ENCODE results near the gene C1orf167. TPM values are rescaled to one million over a fixed set of nuclear protein-coding genes. Genes with fewer than 3 reads are reported as not detected.

Gene C1orf167
- total RNA-seq, 1 experiment from 2014 or later, result 0.39 TPM

GRCh38 chr1:11746092-11746491 lies 15.9 kb upstream of the C1orf167 start:
- Histone ChIP-seq H3K4ac (ENCODE audit: low read depth, low read length) (no peak overlapping the region), H3T11ph (ENCODE audit: low read length) (no peak overlapping the region), H4K20me1 (ENCODE audit: control insufficient read depth, insufficient read depth, insufficient read length) (no peaks in the 10 kb centered on the region), H2BK20ac (ENCODE audit: low read depth, low read length, poor library complexity, severe bottlenecking) (no peak overlapping the region), H3K56ac (ENCODE audit: insufficient read length, low read depth, low read length) (no peak overlapping the region), H3K9me3 (ENCODE audit: control insufficient read depth, low read depth, low read length) (no peaks in the 10 kb centered on the region), H3K4me2 (ENCODE audit: insufficient read depth, insufficient read length, low read length) (no peak overlapping the region), H2AK5ac (ENCODE audit: insufficient read length, low read length) (no peak overlapping the region), H2BK5ac (ENCODE audit: insufficient read length, low read length) (no peak overlapping the region), H2AFZ (ENCODE audit: low read length) (no peak overlapping the region), H3K18ac (ENCODE audit: insufficient read length, low read depth, low read length) (no peak overlapping the region), H3K23ac (ENCODE audit: insufficient read length, low read depth, low read length) (no peak overlapping the region), H4K5ac (ENCODE audit: insufficient read length, low read depth, low read length) (no peak overlapping the region), H3K23me2 (ENCODE audit: insufficient read length, low read depth, low read length, poor library complexity, severe bottlenecking) (no peaks in the 10 kb centered on the region), H2BK15ac (ENCODE audit: low read depth, low read length) (no peak overlapping the region), H3K79me1 (ENCODE audit: insufficient read depth, low read depth, low read length, poor library complexity, severe bottlenecking) (no peaks in the 10 kb centered on the region), H4K91ac (ENCODE audit: insufficient read length, low read depth, low read length) (no peak overlapping the region), H3K27ac (ENCODE audit: insufficient read length, low read depth, low read length) (no peak overlapping the region), H2BK12ac (ENCODE audit: insufficient read length, low read depth, low read length) (no peak overlapping the region), H3K4me1 (ENCODE audit: insufficient read depth, low read length) (no peaks in the 10 kb centered on the region), H3K79me2 (ENCODE audit: insufficient read depth, low read length) (no peaks in the 10 kb centered on the region), H3K14ac (ENCODE audit: insufficient read depth, low read length) (no peak overlapping the region), H4K8ac (replicated peaks; ENCODE audit: insufficient read length, low read depth, low read length) (no peak overlapping the region), H3K27me3 (ENCODE audit: insufficient read depth, low read length) (no peaks in the 10 kb centered on the region), H3K9ac (ENCODE audit: extremely low read depth, insufficient read length, low read length) (no peak overlapping the region), H2BK120ac (ENCODE audit: low read depth, low read length, poor library complexity, severe bottlenecking) (no peak overlapping the region)
- DNase-seq, result no peak
- peaks cover 9 to 43% (median 37%) of the 10 kb centered on the region in 3 experiments; a peak in 6 of 7 replicates for H3K36me3 Mint-ChIP-seq (ENCODE audit: insufficient read depth in 1 of 3, low read depth in 3 of 3)
- peaks cover 4 to 13% of the 10 kb centered on the region in 2 experiments for H3K4me1 Mint-ChIP-seq
- H3K27me3 Mint-ChIP-seq (ENCODE audit: low read depth), result no peaks in the 10 kb centered on the region
- no peaks in the 10 kb centered on the region; a peak in 1 of 5 replicates for H3K9me3 Mint-ChIP-seq
- WGBS (ENCODE audit: extremely low coverage, insufficient read length, low lambda C conversion rate), result no CpG with 5 or more reads among the region's 6 CpGs
- H3K27ac Mint-ChIP-seq, result no peak overlapping the region
- TF ChIP-seq CTCF (conservative IDR thresholded peaks at IDR 0.05), result no peak
- H3K4me3 Mint-ChIP-seq, result no peak overlapping the region
